GM21367 (cell line): ENCODE measurements around the gene ISYNA1.

Experiments
- ATAC-seq: cut with Tn5 transposase; IDR thresholded peaks from one replicate; pipeline ENCODE4 v1.9.1; 2021; ENCODE audit not compliant: unreplicated experiment

Gene ISYNA1

DNA sequence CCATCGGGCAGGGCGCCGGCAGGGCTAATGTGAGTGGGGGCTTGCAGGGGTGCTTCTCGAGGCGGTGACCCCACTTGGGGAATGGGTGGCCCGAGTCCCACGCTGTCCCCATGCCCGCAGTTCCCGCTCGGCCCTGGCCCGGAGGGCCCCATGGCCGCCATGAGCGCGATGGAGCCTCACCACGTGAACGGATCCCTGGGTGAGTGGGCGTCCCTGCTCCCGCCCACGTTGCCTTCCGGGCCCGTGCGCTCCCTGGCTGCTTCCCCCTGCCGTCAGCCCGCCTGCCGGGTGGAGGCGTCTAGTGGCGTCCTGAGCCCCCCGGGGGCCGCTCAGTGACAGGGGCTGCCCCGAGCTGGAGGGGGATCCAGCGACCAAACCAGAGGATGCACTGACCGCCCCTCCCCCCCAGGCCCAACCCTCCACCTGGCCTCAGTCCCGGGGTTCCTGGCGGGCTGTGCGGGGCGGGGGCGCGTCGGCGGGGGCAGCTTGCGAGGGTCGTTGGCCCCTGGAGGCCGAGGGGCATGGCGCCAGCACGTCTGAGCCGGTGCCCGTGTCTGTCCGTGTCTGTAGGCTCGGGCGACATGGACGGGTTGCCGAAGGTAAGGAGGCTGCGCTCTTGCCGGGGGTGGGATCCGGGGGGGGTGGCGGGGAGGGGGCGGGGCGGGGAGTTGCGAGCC, 4.8 kb downstream of the ISYNA1 start:
- ATAC-seq, result no peak

GRCh38 chr19:18432275-18433014, 5.5 kb downstream of the ISYNA1 start:
- no peak for ATAC-seq

DNA sequence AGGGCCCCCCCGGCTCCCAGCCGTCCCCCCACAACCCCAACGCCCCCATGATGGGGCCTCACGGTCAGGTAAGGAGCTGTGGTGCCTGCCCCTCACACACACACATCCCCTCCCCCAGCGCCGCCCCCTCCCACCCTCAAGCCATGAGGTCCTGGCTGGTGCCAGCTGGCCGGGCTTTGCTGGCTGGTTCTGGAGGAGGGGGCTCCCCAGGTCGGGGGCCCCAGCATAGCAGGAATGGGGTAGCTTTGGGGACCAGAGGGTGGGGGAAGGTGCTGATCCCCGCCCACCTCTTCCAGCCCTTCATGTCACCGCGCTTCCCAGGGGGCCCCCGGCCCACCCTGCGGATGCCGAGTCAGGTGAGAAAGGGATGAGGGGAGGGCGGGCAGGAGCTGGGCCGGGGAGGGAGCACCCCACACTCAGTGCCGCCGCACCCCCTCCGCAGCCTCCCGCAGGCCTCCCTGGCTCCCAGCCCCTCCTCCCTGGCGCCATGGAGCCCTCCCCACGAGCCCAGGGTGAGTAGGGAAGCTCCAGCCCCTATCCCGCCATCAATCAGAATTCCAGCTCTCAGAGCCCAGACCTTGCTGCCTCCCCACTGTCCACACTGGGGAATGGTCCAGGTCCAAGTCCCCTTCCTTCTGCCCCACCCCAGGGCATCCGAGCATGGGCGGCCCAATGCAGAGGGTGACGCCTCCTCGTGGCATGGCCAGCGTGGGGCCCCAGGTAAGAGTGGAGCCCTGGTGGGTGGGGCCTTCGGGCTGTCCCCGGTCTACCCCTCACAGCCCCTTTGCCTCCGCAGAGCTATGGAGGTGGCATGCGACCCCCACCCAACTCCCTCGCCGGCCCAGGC, 6.4 kb downstream of the ISYNA1 start:
- no peak for ATAC-seq

GRCh38 chr19:18430417-18431144, 7.4 kb downstream of the ISYNA1 start:
- no peak for ATAC-seq

GRCh38 chr19:18429717-18430416, 8.1 kb downstream of the ISYNA1 start:
- no peak for ATAC-seq

GRCh38 chr19:18428787-18429674, 8.9 kb downstream of the ISYNA1 start:
- ATAC-seq, result no peak

- ATAC-seq, result no peak
Observed at GRCh38 chr19:18428173-18428786, 9.7 kb downstream of the ISYNA1 start.

GRCh38 chr19:18427743-18428113, 10.2 kb downstream of the ISYNA1 start:
- ATAC-seq, result no peak

GRCh38 chr19:18427080-18427742, 10.7 kb downstream of the ISYNA1 start:
- ATAC-seq, result no peak

GRCh38 chr19:18426416-18426767, 11.5 kb downstream of the ISYNA1 start:
- no peak for ATAC-seq

- ATAC-seq, result no peak
Observed at GRCh38 chr19:18425515-18426415, 12.2 kb downstream of the ISYNA1 start.

GRCh38 chr19:18424890-18425514, 12.9 kb downstream of the ISYNA1 start:
- ATAC-seq, result no peak

- no peak for ATAC-seq
Observed at GRCh38 chr19:18424122-18424889, 13.6 kb downstream of the ISYNA1 start.

GRCh38 chr19:18423258-18424020, 14.5 kb downstream of the ISYNA1 start:
- ATAC-seq, result no peak

DNA sequence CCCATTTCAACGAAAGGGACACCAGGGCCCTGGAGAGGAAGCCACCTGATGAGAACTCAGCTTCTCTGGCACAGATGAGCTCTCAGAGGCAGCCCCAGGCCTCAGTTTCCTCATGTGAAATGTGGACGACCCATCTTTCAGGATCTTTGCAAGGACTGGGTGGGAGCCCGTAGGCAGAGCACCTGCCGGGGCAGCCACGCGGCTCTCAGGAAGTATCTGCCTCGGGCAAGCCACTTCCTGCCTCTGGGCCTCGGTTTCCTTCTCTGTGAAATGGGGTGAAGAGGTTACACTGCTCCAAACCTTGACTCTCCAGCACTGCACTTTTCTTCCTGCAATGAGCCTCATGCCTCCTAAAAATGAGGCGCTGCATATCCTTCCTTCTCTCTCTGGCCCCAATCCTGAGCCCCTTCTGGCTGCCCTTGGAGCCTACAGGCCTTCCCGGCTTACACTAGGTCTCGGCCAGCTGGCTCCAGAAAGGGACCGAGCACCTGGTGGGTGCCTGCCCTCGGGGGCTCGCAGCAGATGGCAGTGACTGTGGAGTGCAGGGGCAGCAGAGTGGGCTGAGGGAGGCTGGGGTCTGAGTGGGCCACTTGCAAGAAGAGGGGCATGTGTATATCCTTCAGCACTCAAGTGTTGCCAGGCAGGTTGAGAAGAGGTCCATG, 15.3 kb downstream of the ISYNA1 start:
- ATAC-seq, result no peak
